OCI-LY7 (cell line): Measurements from ENCODE around the gene CFAP69. TPM values are rescaled to one million over a fixed set of nuclear protein-coding genes. Genes with fewer than 3 reads are reported as not detected.

Source experiments
- BruUV-seq: library from RNA; stranded (reverse); fragments of 400-500 nt; replicated peaks from 2 replicates; lab custom pipeline; 2021; lab: Mats Ljungman, UMichigan
- CTCF ChIA-PET: fragments of 300-600 bp; sonication (Branson Sonifier 250); formaldehyde crosslinking; loops from one replicate; lab custom pipeline; 2022; ENCODE audit warnings: antibody characterized with exemption; ENCODE audit not compliant: unreplicated experiment; lab: Charles Lee
- POLR2A ChIA-PET: fragments of 300-600 bp; sonication (Branson Sonifier 250); formaldehyde crosslinking; loops from one replicate; lab custom pipeline; 2022; ENCODE audit warnings: antibody characterized with exemption; lab: Charles Lee
- DNase-seq: peaks from one replicate; pipeline ENCODE4 v3.0.0-alpha.2; 2015; ENCODE audit warnings: low spot score
- H2AFZ ChIP-seq: fragments of 200-600 bp; sonication (generic), shearing (Covaris generic); 2 replicates; pipeline ENCODE4 v1.6.1; 2014; ENCODE audit warnings: mild to moderate bottlenecking, antibody characterized with exemption, low read length, moderate library complexity
- H3K27ac ChIP-seq: fragments of 200-600 bp; sonication (generic); 2 replicates; pipeline ENCODE4 v1.5.1; 2014; ENCODE audit warnings: mixed run types, low read depth, mild to moderate bottlenecking, moderate library complexity, low read length, inconsistent platforms; ENCODE audit not compliant: poor library complexity, severe bottlenecking
- H3K36me3 ChIP-seq: fragments of 200-600 bp; sonication (generic); 2 replicates; pipeline ENCODE4 v1.6.1; 2014; ENCODE audit warnings: mild to moderate bottlenecking, antibody characterized with exemption, low read length, moderate library complexity, mixed read lengths; ENCODE audit not compliant: insufficient read depth
- H3K4me1 ChIP-seq: fragments of 200-600 bp; sonication (generic); 2 replicates; pipeline ENCODE4 v1.5.1; 2014; ENCODE audit warnings: mild to moderate bottlenecking, low read length; ENCODE audit not compliant: insufficient read depth, poor library complexity, severe bottlenecking
- H3K4me2 ChIP-seq: fragments of 200-600 bp; sonication (generic); 2 replicates; pipeline ENCODE4 v1.6.1; 2014; ENCODE audit warnings: mild to moderate bottlenecking, low read length
- H3K4me3 ChIP-seq: fragments of 200-600 bp; sonication (generic); 2 replicates; pipeline ENCODE4 v1.5.1; 2014; ENCODE audit warnings: mild to moderate bottlenecking, low read depth, low read length; ENCODE audit not compliant: poor library complexity, severe bottlenecking
- H3K79me2 ChIP-seq: fragments of 200-600 bp; sonication (generic); 2 replicates; pipeline ENCODE4 v1.6.1; 2016; ENCODE audit warnings: low read depth, mild to moderate bottlenecking, low read length, moderate library complexity, mixed read lengths; ENCODE audit not compliant: insufficient read depth
- H3K9me2 ChIP-seq: fragments of 200-600 bp; sonication (generic); 2 replicates; pipeline ENCODE4 v1.6.1; 2016; ENCODE audit warnings: mild to moderate bottlenecking, low read length, mixed read lengths; ENCODE audit not compliant: insufficient read depth
- H3K9me3 ChIP-seq: fragments of 200-600 bp; sonication (generic); 2 replicates; pipeline ENCODE4 v1.6.1; 2014; ENCODE audit warnings: mild to moderate bottlenecking, mixed run types, low read length, mixed read lengths
- H4K20me1 ChIP-seq: fragments of 200-600 bp; sonication (generic); 2 replicates; pipeline ENCODE4 v1.6.1; 2014; ENCODE audit warnings: mild to moderate bottlenecking, antibody characterized with exemption, low read length, moderate library complexity, mixed read lengths; ENCODE audit not compliant: insufficient read depth
- CTCF ChIP-seq: fragments of 200-600 bp; sonication (generic); conservative IDR thresholded peaks from 2 replicates; pipeline ENCODE4 v1.5.1; 2014; ENCODE audit warnings: mild to moderate bottlenecking, antibody characterized with exemption, low read length, moderate library complexity, mixed read lengths
- EZH2phosphoT487 ChIP-seq: fragments of 200-600 bp; sonication (generic); IDR thresholded peaks from 2 replicates; pipeline ENCODE4 v1.6.1; 2018; ENCODE audit warnings: low read depth, borderline replicate concordance, mild to moderate bottlenecking, mixed run types, antibody characterized with exemption, low read length, moderate library complexity, mixed read lengths
- intact Hi-C: fragments of 100-400 bp; cut with micrococcal nuclease; formaldehyde crosslinking; loops from one replicate; pipeline ENCODE4 v1.10.0; 2022; ENCODE audit not compliant: unreplicated experiment
- total RNA-seq, 2 experiments: library from RNA; depleted of rRNA in 1 of 2; stranded (reverse); fragments of >200 nt in 1 of 2; shearing (Covaris generic) in 1 of 2; gene quantifications; 2 replicates each; pipeline ENCODE4 v1.2.3, GENCODE V29; 2014 to 2022

CFAP69 gene
- total RNA-seq, 2 experiments from 2014 or later, result not detected

- Histone ChIP-seq H3K36me3 (no peaks in the 10 kb centered on the region), H2AFZ (no peak overlapping the region), H3K4me3 (no peak overlapping the region), H3K9me2 (no peaks in the 10 kb centered on the region), H3K4me2 (no peak overlapping the region), H3K79me2 (no peaks in the 10 kb centered on the region), H3K4me1 (no peaks in the 10 kb centered on the region), H3K9me3 (no peaks in the 10 kb centered on the region), H4K20me1 (no peaks in the 10 kb centered on the region), H3K27ac (no peak overlapping the region)
- no peak for DNase-seq
- POLR2A ChIA-PET, result no interaction called here
- intact Hi-C loops, result no loop called here
- CTCF ChIA-PET, result no interaction called here
- BruUV-seq, result no TSS peak
- TF ChIP-seq EZH2phosphoT487, result no peak
- no peak for TF ChIP-seq CTCF
Measured at GRCh38 chr7:90213521-90213920, 31.5 kb upstream of the CFAP69 start.

GRCh38 chr7:90216080-90216674 is 28.8 kb upstream of the CFAP69 start:
- TF ChIP-seq EZH2phosphoT487, result no peak
- TF ChIP-seq CTCF, result no peak
- Histone ChIP-seq H3K79me2 (no peaks in the 10 kb centered on the region), H4K20me1 (no peaks in the 10 kb centered on the region), H2AFZ (no peak overlapping the region), H3K4me3 (no peak overlapping the region), H3K27ac (no peak overlapping the region), H3K9me3 (no peaks in the 10 kb centered on the region), H3K4me1 (no peaks in the 10 kb centered on the region), H3K36me3 (no peaks in the 10 kb centered on the region), H3K9me2 (no peaks in the 10 kb centered on the region), H3K4me2 (no peak overlapping the region)
- intact Hi-C loops, result no loop called here
- BruUV-seq, result no TSS peak
- CTCF ChIA-PET, result no interaction called here
- DNase-seq, result no peak
- POLR2A ChIA-PET, result no interaction called here

- H3K27ac ChIP-seq, result no peak overlapping the region
- TF ChIP-seq EZH2phosphoT487, result no peak
- TF ChIP-seq CTCF, result no peak
- no peaks in the 10 kb centered on the region for H3K9me2 ChIP-seq
- no peaks in the 10 kb centered on the region for H3K9me3 ChIP-seq
- CTCF ChIA-PET, result no interaction called here
- H3K4me2 ChIP-seq, result no peak overlapping the region
- H3K4me3 ChIP-seq, result no peak overlapping the region
- no peak overlapping the region for H2AFZ ChIP-seq
- no peaks in the 10 kb centered on the region for H4K20me1 ChIP-seq
- POLR2A ChIA-PET, result no interaction called here
- DNase-seq, result no peak
- H3K79me2 ChIP-seq, result no peaks in the 10 kb centered on the region
- H3K4me1 ChIP-seq, result no peaks in the 10 kb centered on the region
- H3K36me3 ChIP-seq, result no peaks in the 10 kb centered on the region
- no TSS peak for BruUV-seq
- intact Hi-C loops, result no loop called here
Measured at GRCh38 chr7:90216771-90217170, 28.2 kb upstream of the CFAP69 start.
